Heart left ventricle (tissue), 16 donors: ENCODE data around the gene DNAJC7. TPM values are rescaled to one million over a fixed set of nuclear protein-coding genes. Genes with fewer than 3 reads are reported as not detected.
"Not testable (repeated sequence)": the region's sequence is repeated elsewhere in the genome, so short reads cannot be mapped to it uniquely, and the experiment has no call there.

Source experiments
- ATAC-seq, 4 donors: fragments of 200-7000 bp; cut with Tn5 transposase; one replicate each; pipeline ENCODE4 v1.9.1; 2020 to 2022; ENCODE audit warnings: moderate library complexity in 4 of 4, mild to moderate bottlenecking in 3 of 4, moderate number of reproducible peaks in 1 of 4
- DNase-seq, 5 donors: peaks; one replicate each; pipeline ENCODE4 v3.0.0-alpha.2; 2020
- H3K27ac ChIP-seq, 12 donors: fragments of 200-600 bp; sonication (generic) in 4 of 12; one replicate each; pipeline versions ENCODE4 v1.5.0 to v1.8.0; 2016 to 2022; ENCODE audit warnings: mild to moderate bottlenecking in 2 of 12
- H3K27me3 ChIP-seq, 9 donors: fragments of 200-600 bp; sonication (generic) in 2 of 9; one replicate each; pipeline versions ENCODE4 v1.5.1 to v1.8.0; 2016 to 2022; ENCODE audit warnings: mild to moderate bottlenecking in 3 of 9
- H3K36me3 ChIP-seq, 9 donors: fragments of 200-600 bp; sonication (generic) in 2 of 9; one replicate each; pipeline versions ENCODE4 v1.5.0 to v1.8.0; 2018 to 2022; ENCODE audit warnings: mild to moderate bottlenecking in 2 of 9
- H3K4me1 ChIP-seq, 12 donors: fragments of 200-600 bp; sonication (generic) in 4 of 12; one replicate each; pipeline versions ENCODE4 v1.5.0 to v1.8.0; 2016 to 2022; ENCODE audit warnings: mild to moderate bottlenecking in 3 of 12
- H3K4me3 ChIP-seq, 12 donors: fragments of 200-600 bp; sonication (generic) in 4 of 12; one replicate each; pipeline versions ENCODE4 v1.5.0 to v1.8.0; 2017 to 2022; ENCODE audit warnings: mild to moderate bottlenecking in 9 of 12, moderate library complexity in 4 of 12
- H3K9me3 ChIP-seq, 12 donors: fragments of 200-600 bp; sonication (generic) in 4 of 12; one replicate each; pipeline versions ENCODE4 v1.5.0 to v1.8.0; 2016 to 2022; ENCODE audit warnings: mild to moderate bottlenecking in 1 of 12
- CTCF ChIP-seq, 12 donors: fragments of 200-600 bp; sonication (generic) in 4 of 12; IDR thresholded peaks; one replicate each; pipeline versions ENCODE4 v1.5.0 to v1.8.0; 2018 to 2022; ENCODE audit warnings: antibody characterized with exemption in 12 of 12, mild to moderate bottlenecking in 5 of 12
- POLR2A ChIP-seq, 2 donors: fragments of 450-650 bp; IDR thresholded peaks; one replicate each; pipeline ENCODE4 v1.6.1; 2017; ENCODE audit warnings: antibody characterized with exemption in 2 of 2, mild to moderate bottlenecking in 2 of 2, moderate library complexity in 2 of 2
- WGBS, 4 donors: extraction: QIAGEN DNeasy Blood & Tissue Kit in 2 of 4; methylation state at CpG; one replicate each; pipeline versions ENCODE4 v1.1.5 to v1.1.7; 2013 to 2018; 5-methylcytosine and 5-hydroxymethylcytosine counted together
- intact Hi-C, 10 donors: fragments of 100-400 bp; cut with DNase I; formaldehyde crosslinking; loops; one replicate each; pipeline versions ENCODE4 v1.11.1 to v1.14.2; 2022
- polyA plus RNA-seq, 2 donors: library from polyadenylated mRNA; stranded (reverse); fragments of 200-250 nt; gene quantifications; one replicate each; pipeline ENCODE4 v1.2.3, GENCODE V29; 2013
- total RNA-seq, 9 donors: library from RNA; depleted of rRNA in 2 of 9; stranded (reverse); fragments of >200 nt in 2 of 9; fragmentation: NEBNext Ultra II Directional in 3 of 9; extraction: Animal tissue kit (Norgen Biotek cat#: 25700) in 3 of 9; gene quantifications; one replicate each; pipeline versions ENCODE4 v1.1.0 to v1.2.4, GENCODE V29; 2016 to 2023
- donor health status: ischemic (EF 13 %, LVEDD 7.1; RV severe dilation, severe dysfunction).
- donor health status: healthy with polysubstance abuse.
- donor health status: DM: no; HTN: yes; CAD: no.
- donor health status: DM: no; HTN: no; CAD: no.
- donor health status: ischemic (EF 25% LVEDD 6.9; RV normal size, moderate dysfunction).
- donor health status: ischemic (EF 25% LVEDD 5.7; RV mildly dilated, moderate dysfunction).
- donor health status: healthy.
- donor health status: DM: yes; HTN: yes; CAD: no.
- donor health status: ischemic (EF 35%, LVEDD 5.7; RV mildly dilated, moderate dysfunction).
- donor health status: nonischemic (EF 11% LVEDD 7.7; RV severe dilation, severe dysfunction).
- donor health status: DM: yes; HTN: yes; CAD: no.
- donor health status: PGD.
- donor health status: ischemic (EF 29% LVEDD 5.4; RV normal size, mild dysfunction).
- donor health status: nonischemic (EF 23%, LVEDD 6.1; RV moderate dilation, normal function).

Gene DNAJC7
- total and polyA plus RNA-seq, 11 donors: 42.5 to 103 (median 74.7) TPM

GRCh38 chr17:42023524-42024349, 6.5 kb upstream of the DNAJC7 start:
- peaks cover 0 to 32% (median 30%) of the 10 kb centered on the region in 9 donors for H3K36me3 ChIP-seq
- peaks cover 0 to 6% (median 0%) of the 10 kb centered on the region in 9 donors for H3K27me3 ChIP-seq
- H3K27ac ChIP-seq: peak overlapping the region in 11 of 12 donors; percentile 47 to 88 (median 69)
- no peak for TF ChIP-seq CTCF (IDR thresholded peaks at IDR 0.05)
- no peak for TF ChIP-seq POLR2A (IDR thresholded peaks at IDR 0.05)
- DNase-seq (peak in 1 of 5 donors; percentile 47), ATAC-seq (no peak)
- no peaks in the 10 kb centered on the region for H3K9me3 ChIP-seq
- 79 to 84% (median 81%) methylated on average over 14 to 15 of the region's 15 CpGs for WGBS, 4 donors
- intact Hi-C loops: loop anchor here in 6 of 10 donors (2.0 to 10.0 kb wide), 6 partner anchors 61 to 509 kb away; partner anchors contain the start of gene DHX58 (in 1 of the 6)
- H3K4me1 ChIP-seq: peaks cover 0 to 61% (median 28%) of the 10 kb centered on the region in 12 donors
- H3K4me3 ChIP-seq: no peak overlapping the region

- not testable (repeated sequence) for H3K9me3 ChIP-seq, DNase-seq, H3K27me3 ChIP-seq, ATAC-seq
- 75 to 79% (median 78%) methylated on average over 8 of the region's 8 CpGs for WGBS, 4 donors
- intact Hi-C loops: loop anchor here in 3 of 10 donors (2.0 to 10.0 kb wide), 3 partner anchors 56 to 511 kb away; no protein-coding TSS in a partner anchor
- Histone ChIP-seq H3K4me3 (peak overlapping the region in 11 of 12 donors; percentile 51 to 98 (median 82)), H3K4me1 (peaks cover 5 to 70% (median 41%) of the 10 kb centered on the region in 12 donors), H3K27ac (peak overlapping the region in 5 of 12 donors; percentile 85 to 91 (median 90)), H3K36me3 (peaks cover 0 to 32% (median 30%) of the 10 kb centered on the region in 9 donors)
These were observed 3.6 kb upstream of the DNAJC7 start for GRCh38 chr17:42020845-42021244.

- Histone ChIP-seq H3K9me3 (no peaks in the 10 kb centered on the region), H3K27me3 (no peaks in the 10 kb centered on the region), H3K36me3 (peaks cover 0 to 36% (median 30%) of the 10 kb centered on the region in 9 donors), H3K27ac (peak within 1 kb of the TSS; percentile 63 to 91 (median 86)), H3K4me1 (peaks cover 6 to 71% (median 45%) of the 10 kb centered on the region in 12 donors), H3K4me3 (peak within 1 kb of the TSS; percentile 51 to 98 (median 79))
- ATAC-seq (peak; percentile 68 to 81 (median 76)), DNase-seq (peak; percentile 95 to 98 (median 97))
- intact Hi-C loops: loop anchor here in 9 of 10 donors (2.0 to 10.0 kb wide), 4 partner anchors 52 to 513 kb away; partner anchors contain the start of gene CNP (in 6 of the 9)
- TF ChIP-seq CTCF (IDR thresholded peaks at IDR 0.05) (peak; percentile 77 to 99 (median 96)), POLR2A (IDR thresholded peaks at IDR 0.05) (peak in 1 of 2 donors; percentile 62)
- 7 to 9% (median 8%) methylated on average over 37 to 49 of the region's 49 CpGs for whole genome bisulfite sequencing, 4 donors
These were observed 2.5 kb upstream of the DNAJC7 start, which contains the start of gene NKIRAS2 for GRCh38 chr17:42019509-42020404. Gene NKIRAS2 (plus strand): TSS chr17:42020090. CDS start chr17:42021578, 1,488 bp downstream.

GRCh38 chr17:42018988-42019387, 1.7 kb upstream of the DNAJC7 start:
- no peak overlapping the region for H3K27ac ChIP-seq
- H3K27me3 ChIP-seq: no peaks in the 10 kb centered on the region
- H3K36me3 ChIP-seq: peaks cover 0 to 35% (median 25%) of the 10 kb centered on the region in 9 donors
- ATAC-seq (no peak), DNase-seq (no peak)
- no peak for TF ChIP-seq POLR2A (IDR thresholded peaks at IDR 0.05)
- TF ChIP-seq CTCF (IDR thresholded peaks at IDR 0.05): no peak
- H3K9me3 ChIP-seq: no peaks in the 10 kb centered on the region
- no peak overlapping the region for H3K4me3 ChIP-seq
- H3K4me1 ChIP-seq: peaks cover 6 to 71% (median 44%) of the 10 kb centered on the region in 12 donors
- intact Hi-C loops: loop anchor here in 6 of 10 donors (5.0 kb wide), 1 partner anchor 52 kb away; the partner anchor contains the start of gene CNP (in 6 of the 6)
- 92 to 94% (median 93%) methylated on average over 4 of the region's 4 CpGs for WGBS, 4 donors
